NB4 (cell line): ENCODE measurements around the gene CILP2.

ENCODE experiments used
- DNase-seq: peaks from one replicate; pipeline ENCODE4 v3.0.0; 2010; ENCODE audit warnings: low read depth
- H3K4me3 ChIP-seq: one replicate; pipeline ENCODE4 v1.5.1; 2011; ENCODE audit warnings: mild to moderate bottlenecking, low read depth, low read length, moderate library complexity
- CTCF ChIP-seq: IDR thresholded peaks from one replicate; pipeline ENCODE4 v1.5.1; 2012; ENCODE audit warnings: low read depth, low read length
- MYC ChIP-seq: IDR thresholded peaks from 2 replicates; pipeline ENCODE4 v1.6.1; 2011; ENCODE audit warnings: low read depth, low read length
- POLR2A ChIP-seq: IDR thresholded peaks from 2 replicates; pipeline ENCODE4 v1.6.1; 2011; ENCODE audit warnings: mild to moderate bottlenecking; ENCODE audit not compliant: insufficient read length; ENCODE audit errors: extremely low read depth
- TF ChIP-seq, protein P1 (sequence below): IDR thresholded peaks from 2 replicates; pipeline ENCODE4 v1.6.1; 2011; ENCODE audit warnings: low read depth, low read length

Gene CILP2

DNA sequence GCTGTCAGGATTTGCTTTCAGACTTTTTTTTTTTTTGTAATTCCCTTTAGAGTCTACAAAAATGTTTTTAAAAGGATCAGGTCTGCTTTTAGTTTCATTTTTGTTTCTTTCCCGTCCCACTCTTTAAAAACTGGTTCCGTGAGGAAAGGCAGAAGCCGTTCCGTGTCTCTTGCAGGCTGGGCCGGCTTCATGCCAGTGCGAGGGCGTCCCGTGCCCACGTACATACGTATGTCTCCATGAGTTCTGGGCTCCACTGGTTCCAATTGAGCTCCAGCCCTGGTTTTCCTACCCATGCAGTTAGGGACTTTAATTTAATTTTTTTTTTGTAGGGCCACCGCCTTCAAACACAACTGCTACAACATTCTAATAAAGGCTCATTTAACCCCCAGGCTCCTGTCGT, 31.5 kb upstream of the CILP2 start:
- no peak overlapping the region for H3K4me3 ChIP-seq
- TF ChIP-seq, protein P1, sequence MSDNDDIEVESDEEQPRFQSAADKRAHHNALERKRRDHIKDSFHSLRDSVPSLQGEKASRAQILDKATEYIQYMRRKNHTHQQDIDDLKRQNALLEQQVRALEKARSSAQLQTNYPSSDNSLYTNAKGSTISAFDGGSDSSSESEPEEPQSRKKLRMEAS: no peak
- TF ChIP-seq POLR2A: no peak
- TF ChIP-seq MYC: no peak
- no peak for TF ChIP-seq CTCF
- no peak for DNase-seq

DNA sequence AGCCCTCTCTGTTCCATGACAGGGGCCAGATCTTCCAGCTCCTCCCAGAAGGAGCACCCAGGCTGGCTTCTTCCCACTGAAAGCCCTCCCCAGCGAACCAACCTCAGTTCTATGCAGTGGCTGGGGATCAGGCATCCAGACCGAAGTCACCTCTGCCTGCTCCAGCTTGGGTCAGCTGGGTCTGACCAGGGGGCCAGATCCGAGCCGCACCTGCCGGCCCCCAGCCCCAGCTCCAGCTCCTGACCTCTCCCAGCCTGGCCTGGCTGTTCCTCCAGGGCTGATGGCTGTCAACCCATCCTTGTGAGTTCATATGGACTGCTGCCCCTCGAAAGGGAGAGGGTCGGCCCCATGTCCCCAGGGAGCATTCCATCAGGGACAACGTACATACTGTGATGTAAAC, 30.7 kb upstream of the CILP2 start:
- no peak for TF ChIP-seq CTCF
- no peak overlapping the region for H3K4me3 ChIP-seq
- DNase-seq: no peak

GRCh38 chr19:19508217-19508616, 29.8 kb upstream of the CILP2 start:
- no peak overlapping the region for H3K4me3 ChIP-seq
- no peak for DNase-seq
- no peak for TF ChIP-seq POLR2A
- no peak for TF ChIP-seq CTCF
- no peak for TF ChIP-seq MYC
- TF ChIP-seq, protein P1: no peak

- DNase-seq: no peak
- TF ChIP-seq POLR2A (no peak), CTCF (no peak), MYC (no peak)
- TF ChIP-seq, protein P1: no peak
- no peak overlapping the region for H3K4me3 ChIP-seq
Measured at GRCh38 chr19:19510432-19510831, 27.6 kb upstream of the CILP2 start.

DNA sequence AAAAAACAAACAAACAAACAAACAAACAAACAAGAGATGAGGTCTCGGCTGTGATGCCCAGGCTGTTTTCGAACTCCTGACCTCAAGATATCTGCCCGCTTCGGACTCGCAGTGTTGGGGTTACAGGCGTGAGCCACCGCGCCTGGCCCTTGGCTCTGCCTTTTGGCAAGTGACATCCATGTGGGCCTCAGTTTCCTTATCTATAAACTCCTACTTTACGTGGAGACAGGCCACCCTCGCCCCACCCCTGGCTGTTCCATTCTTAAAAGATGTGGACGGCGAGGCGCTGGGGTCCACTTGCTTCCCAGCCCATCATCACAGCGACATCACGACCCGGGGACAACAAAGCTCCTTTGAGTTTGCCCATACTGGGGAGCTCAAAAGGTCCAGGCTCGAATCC, 24.4 kb upstream of the CILP2 start:
- TF ChIP-seq, protein P1: no peak
- TF ChIP-seq MYC (no peak), POLR2A (no peak), CTCF (no peak)

GRCh38 chr19:19514215-19514657, 23.8 kb upstream of the CILP2 start:
- no peak overlapping the region for H3K4me3 ChIP-seq
- DNase-seq: no peak
- TF ChIP-seq, protein P1: no peak
- TF ChIP-seq MYC: no peak
- no peak for TF ChIP-seq POLR2A
- no peak for TF ChIP-seq CTCF

More for the DNA sequence above, 24.4 kb upstream of the CILP2 start:
- no peak for DNase-seq
- H3K4me3 ChIP-seq: no peak overlapping the region
